ENCODE data around the gene GOLIM4. TPM values are rescaled to one million over a fixed set of nuclear protein-coding genes. Genes with fewer than 3 reads are reported as not detected.

GOLIM4 gene
- total RNA-seq, 3 donors from 2014 or later (not counting 1 experiment from before 2014, with no cell fraction given) = 13.7 to 17.9 (median 17.9) TPM

DNA sequence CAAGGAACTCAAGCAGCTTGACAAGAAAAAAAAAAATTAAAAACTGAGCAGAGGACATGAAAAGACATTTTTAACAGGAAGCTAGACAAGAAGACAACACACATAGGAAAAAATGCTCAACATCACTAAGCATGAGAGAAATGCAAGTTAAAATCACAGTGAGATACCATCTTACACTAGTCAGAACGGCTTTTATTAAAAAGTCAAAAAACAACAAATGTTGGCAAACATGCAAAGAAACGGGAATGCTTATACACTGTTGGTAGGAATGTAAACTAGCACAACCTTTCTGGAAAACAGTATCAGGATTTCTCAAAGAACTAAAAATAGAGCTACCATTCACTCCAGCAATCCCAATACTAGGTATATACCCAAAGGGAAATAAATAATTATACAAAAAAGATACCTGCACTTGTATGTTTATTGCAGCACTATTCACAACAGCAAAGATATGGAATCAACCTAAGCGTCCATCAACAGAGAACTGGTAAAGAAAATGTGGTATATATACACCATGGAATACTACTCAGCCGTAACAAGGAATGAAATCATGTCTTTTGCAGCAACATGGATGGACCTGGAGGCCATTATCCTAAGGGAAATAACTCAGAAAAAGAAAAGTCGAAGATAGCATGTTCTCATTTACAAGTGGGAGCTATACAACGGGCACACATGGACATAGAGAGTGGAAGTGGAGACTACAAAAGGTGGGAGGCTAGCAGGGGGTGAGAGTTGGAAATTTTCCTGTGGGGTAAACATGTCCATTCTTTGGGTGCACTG, 5.2 kb downstream of the GOLIM4 start:
- H3K4me1 Mint-ChIP-seq = peaks cover 43 to 54% of the 10 kb centered on the region in 2 donors
- H3K27me3 Mint-ChIP-seq (ENCODE audit: low read depth in 2 of 2) = no peaks in the 10 kb centered on the region
- H3K36me3 ChIP-seq (ENCODE audit: control insufficient read depth, insufficient read depth, low read length) = no peaks in the 10 kb centered on the region
- no peaks in the 10 kb centered on the region for H3K27me3 ChIP-seq (ENCODE audit: control insufficient read depth, insufficient read depth, low read length)
- TF ChIP-seq, protein P1, sequence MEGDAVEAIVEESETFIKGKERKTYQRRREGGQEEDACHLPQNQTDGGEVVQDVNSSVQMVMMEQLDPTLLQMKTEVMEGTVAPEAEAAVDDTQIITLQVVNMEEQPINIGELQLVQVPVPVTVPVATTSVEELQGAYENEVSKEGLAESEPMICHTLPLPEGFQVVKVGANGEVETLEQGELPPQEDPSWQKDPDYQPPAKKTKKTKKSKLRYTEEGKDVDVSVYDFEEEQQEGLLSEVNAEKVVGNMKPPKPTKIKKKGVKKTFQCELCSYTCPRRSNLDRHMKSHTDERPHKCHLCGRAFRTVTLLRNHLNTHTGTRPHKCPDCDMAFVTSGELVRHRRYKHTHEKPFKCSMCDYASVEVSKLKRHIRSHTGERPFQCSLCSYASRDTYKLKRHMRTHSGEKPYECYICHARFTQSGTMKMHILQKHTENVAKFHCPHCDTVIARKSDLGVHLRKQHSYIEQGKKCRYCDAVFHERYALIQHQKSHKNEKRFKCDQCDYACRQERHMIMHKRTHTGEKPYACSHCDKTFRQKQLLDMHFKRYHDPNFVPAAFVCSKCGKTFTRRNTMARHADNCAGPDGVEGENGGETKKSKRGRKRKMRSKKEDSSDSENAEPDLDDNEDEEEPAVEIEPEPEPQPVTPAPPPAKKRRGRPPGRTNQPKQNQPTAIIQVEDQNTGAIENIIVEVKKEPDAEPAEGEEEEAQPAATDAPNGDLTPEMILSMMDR (IDR thresholded peaks at IDR 0.05) = no peak
- 92% methylated on average over 4 of the region's 6 CpGs for WGBS (ENCODE audit: insufficient coverage)
- ATAC-seq (no peak), DNase-seq (no peak)
- H3K4me3 Mint-ChIP-seq = no peak overlapping the region
- H3K9me3 ChIP-seq (ENCODE audit: control insufficient read depth, insufficient read depth, low read length) = no peaks in the 10 kb centered on the region
- H3K4me3 ChIP-seq (ENCODE audit: low read length) = no peak overlapping the region
- H3K36me3 Mint-ChIP-seq = no peaks in the 10 kb centered on the region
- no peaks in the 10 kb centered on the region for H3K9me3 Mint-ChIP-seq
- no peak overlapping the region for H3K27ac Mint-ChIP-seq
- intact Hi-C loops (cut with micrococcal nuclease) = no loop called here
- peaks cover 7% of the 10 kb centered on the region for H3K4me1 ChIP-seq (ENCODE audit: control insufficient read depth, insufficient read depth, low read length)
- H3K27ac ChIP-seq (ENCODE audit: low read length) = no peak overlapping the region

DNA sequence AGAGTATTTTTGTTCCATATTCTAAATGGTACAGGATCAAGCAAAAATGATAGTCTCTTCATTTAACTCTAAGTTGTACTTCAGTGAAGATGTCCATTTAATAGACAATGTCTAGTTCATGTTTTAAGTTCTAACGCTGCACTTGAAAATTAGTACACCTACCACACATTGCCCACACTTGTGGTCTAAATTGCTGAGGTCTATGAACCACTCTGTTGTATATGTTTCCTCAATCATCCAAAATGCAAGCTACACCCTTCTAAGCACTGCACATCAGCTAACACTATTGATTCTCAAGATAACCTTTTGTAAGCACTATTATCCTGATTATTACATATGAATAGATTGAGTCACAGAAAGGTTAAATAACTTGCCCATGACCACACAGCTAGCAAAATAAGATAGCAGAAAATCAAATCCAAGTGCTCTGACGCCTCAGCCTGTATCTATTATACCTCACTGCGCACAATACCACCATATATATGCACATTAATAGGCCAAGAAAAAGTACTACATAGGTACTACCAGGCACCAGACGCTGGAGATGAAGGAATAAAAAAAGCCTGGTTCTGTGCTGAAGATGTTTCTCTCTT, 6.4 kb downstream of the GOLIM4 start:
- 71% methylated on average over 3 of the region's 4 CpGs for WGBS (ENCODE audit: insufficient coverage)
- Mint-ChIP-seq H3K27me3 (ENCODE audit: low read depth in 2 of 2) (no peaks in the 10 kb centered on the region), H3K27ac (peak overlapping the region in 1 of 2 donors; percentile 64), H3K9me3 (no peaks in the 10 kb centered on the region), H3K36me3 (no peaks in the 10 kb centered on the region), H3K4me3 (peak overlapping the region; percentile 6), H3K4me1 (peaks cover 50 to 58% of the 10 kb centered on the region in 2 donors)
- H3K36me3 ChIP-seq (ENCODE audit: control insufficient read depth, insufficient read depth, low read length) = no peaks in the 10 kb centered on the region
- H3K9me3 ChIP-seq (ENCODE audit: control insufficient read depth, insufficient read depth, low read length) = no peaks in the 10 kb centered on the region
- DNase-seq (no peak), ATAC-seq (peak in 2 of 3 donors; percentile 56 to 71)
- H3K27me3 ChIP-seq (ENCODE audit: control insufficient read depth, insufficient read depth, low read length) = no peaks in the 10 kb centered on the region
- H3K27ac ChIP-seq (ENCODE audit: low read length) = no peak overlapping the region
- TF ChIP-seq, protein P1 (IDR thresholded peaks at IDR 0.05) = no peak
- no peaks in the 10 kb centered on the region for H3K4me1 ChIP-seq (ENCODE audit: control insufficient read depth, insufficient read depth, low read length)
- intact Hi-C loops (cut with micrococcal nuclease) = no loop called here
- H3K4me3 ChIP-seq (ENCODE audit: low read length) = no peak overlapping the region

DNA sequence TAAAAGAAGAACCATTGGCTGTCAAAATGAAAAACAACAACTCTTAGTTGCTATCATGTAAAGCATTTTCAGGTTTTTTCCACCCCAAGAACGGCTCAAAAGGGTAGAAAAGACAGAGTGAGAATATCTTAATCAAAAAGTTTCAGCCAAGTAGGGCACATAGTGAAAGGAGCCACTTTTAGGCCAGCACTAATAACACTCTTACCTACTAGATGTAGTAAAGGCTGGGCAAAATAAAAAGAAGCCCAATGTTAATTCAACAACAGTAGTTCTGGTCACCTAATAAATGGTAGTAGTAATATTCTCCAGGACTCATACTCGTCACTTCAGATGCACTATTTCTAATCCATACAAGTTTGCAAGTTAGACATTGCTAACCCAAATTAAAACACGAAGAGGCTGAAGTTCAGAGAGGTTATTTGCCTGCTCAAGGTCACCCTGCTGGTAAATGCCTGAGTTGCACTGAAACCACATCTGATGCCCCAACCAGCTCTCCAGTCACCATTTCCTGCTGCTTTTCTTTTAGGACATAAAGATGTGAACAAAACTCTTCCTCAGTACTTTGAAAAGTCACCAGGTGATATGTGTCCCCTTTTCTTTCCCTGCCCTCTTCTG, 7.5 kb downstream of the GOLIM4 start:
- H3K9me3 Mint-ChIP-seq = no peaks in the 10 kb centered on the region
- H3K4me1 ChIP-seq (ENCODE audit: control insufficient read depth, insufficient read depth, low read length) = no peaks in the 10 kb centered on the region
- no peaks in the 10 kb centered on the region for H3K36me3 ChIP-seq (ENCODE audit: control insufficient read depth, insufficient read depth, low read length)
- DNase-seq = peak in 1 of 2 donors; percentile 43
- TF ChIP-seq, protein P1 (IDR thresholded peaks at IDR 0.05) = peak; percentile 50
- peaks cover 51 to 56% of the 10 kb centered on the region in 2 donors for H3K4me1 Mint-ChIP-seq
- H3K36me3 Mint-ChIP-seq = no peaks in the 10 kb centered on the region
- H3K27me3 Mint-ChIP-seq (ENCODE audit: low read depth in 2 of 2) = no peaks in the 10 kb centered on the region
- H3K4me3 Mint-ChIP-seq = peak overlapping the region; percentile 0
- peak; percentile 55 to 78 (median 76) for ATAC-seq
- H3K27ac Mint-ChIP-seq = peak overlapping the region; percentile 7 to 52
- peak overlapping the region; percentile 35 for H3K27ac ChIP-seq (ENCODE audit: low read length)
- intact Hi-C loops (cut with micrococcal nuclease) = no loop called here
- no peaks in the 10 kb centered on the region for H3K27me3 ChIP-seq (ENCODE audit: control insufficient read depth, insufficient read depth, low read length)
- WGBS (ENCODE audit: insufficient coverage) = 38% methylated on average over 2 of the region's 3 CpGs
- no peaks in the 10 kb centered on the region for H3K9me3 ChIP-seq (ENCODE audit: control insufficient read depth, insufficient read depth, low read length)
- H3K4me3 ChIP-seq (ENCODE audit: low read length) = no peak overlapping the region

Measured in natural killer cell (primary cell).